Measurements from ENCODE around the gene CEP164. TPM values are rescaled to one million over a fixed set of nuclear protein-coding genes. Genes with fewer than 3 reads are reported as not detected.
A peak's percentile ranks its signal among the peaks of the same experiment; 100 is the strongest.
"Not testable (repeated sequence)": the region's sequence is repeated elsewhere in the genome, so short reads cannot be mapped to it uniquely, and the experiment has no call there.

The CEP164 gene
- total RNA-seq, 1 experiment from 2014 or later: 16.6 TPM

- no peak for DNase-seq (ENCODE audit: low spot score)
Observed at GRCh38 chr11:117303646-117304315, 23.9 kb upstream of the CEP164 start.

- DNase-seq (ENCODE audit: low spot score): no peak
Observed at GRCh38 chr11:117305145-117305544, 22.5 kb upstream of the CEP164 start.

GRCh38 chr11:117309310-117309709 lies 18.3 kb upstream of the CEP164 start:
- no peak for DNase-seq (ENCODE audit: low spot score)

DNA sequence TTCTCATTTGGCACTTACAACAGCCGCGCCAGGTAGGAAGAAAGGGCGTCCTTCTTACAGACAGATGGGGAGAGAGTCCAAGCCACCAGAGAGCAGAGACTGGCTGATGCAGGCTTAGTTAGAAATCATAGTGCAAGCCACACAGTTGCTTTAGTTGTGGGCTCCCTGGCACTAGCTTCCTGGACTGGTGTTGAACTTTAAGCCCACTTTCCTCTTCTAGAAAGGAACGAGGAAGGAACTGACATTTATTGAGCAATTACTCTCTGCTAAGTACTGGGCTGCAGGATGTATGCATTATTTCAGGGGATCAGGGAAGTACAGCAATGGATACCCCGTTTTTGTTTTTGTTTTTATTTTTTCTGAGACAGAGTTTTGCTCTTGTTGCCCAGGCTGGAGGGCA lies 14.6 kb upstream of the CEP164 start:
- no peak for DNase-seq (ENCODE audit: low spot score)

GRCh38 chr11:117313828-117314768 lies 13.6 kb upstream of the CEP164 start:
- DNase-seq (ENCODE audit: low spot score): no peak

DNA sequence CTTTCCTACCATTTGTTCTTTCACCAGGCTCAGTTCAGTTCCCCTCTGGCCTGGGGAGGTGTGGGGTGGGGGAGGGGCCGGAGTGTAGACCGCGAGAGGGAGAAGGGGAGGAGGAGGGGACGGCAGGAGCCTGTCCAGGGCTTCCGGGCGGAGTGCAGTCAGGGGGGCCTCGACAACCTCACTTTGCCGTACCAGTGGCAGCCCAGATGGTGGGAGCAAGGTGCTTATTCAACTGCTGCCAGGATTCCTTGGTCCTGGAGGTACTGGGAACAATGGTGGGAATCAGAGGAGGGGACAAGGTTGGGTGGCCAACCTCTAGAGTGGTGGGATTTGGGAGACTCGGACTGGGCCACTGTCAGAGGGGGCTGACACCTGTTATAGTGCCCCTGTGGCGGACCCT lies 12.8 kb upstream of the CEP164 start:
- DNase-seq (ENCODE audit: low spot score): no peak

DNA sequence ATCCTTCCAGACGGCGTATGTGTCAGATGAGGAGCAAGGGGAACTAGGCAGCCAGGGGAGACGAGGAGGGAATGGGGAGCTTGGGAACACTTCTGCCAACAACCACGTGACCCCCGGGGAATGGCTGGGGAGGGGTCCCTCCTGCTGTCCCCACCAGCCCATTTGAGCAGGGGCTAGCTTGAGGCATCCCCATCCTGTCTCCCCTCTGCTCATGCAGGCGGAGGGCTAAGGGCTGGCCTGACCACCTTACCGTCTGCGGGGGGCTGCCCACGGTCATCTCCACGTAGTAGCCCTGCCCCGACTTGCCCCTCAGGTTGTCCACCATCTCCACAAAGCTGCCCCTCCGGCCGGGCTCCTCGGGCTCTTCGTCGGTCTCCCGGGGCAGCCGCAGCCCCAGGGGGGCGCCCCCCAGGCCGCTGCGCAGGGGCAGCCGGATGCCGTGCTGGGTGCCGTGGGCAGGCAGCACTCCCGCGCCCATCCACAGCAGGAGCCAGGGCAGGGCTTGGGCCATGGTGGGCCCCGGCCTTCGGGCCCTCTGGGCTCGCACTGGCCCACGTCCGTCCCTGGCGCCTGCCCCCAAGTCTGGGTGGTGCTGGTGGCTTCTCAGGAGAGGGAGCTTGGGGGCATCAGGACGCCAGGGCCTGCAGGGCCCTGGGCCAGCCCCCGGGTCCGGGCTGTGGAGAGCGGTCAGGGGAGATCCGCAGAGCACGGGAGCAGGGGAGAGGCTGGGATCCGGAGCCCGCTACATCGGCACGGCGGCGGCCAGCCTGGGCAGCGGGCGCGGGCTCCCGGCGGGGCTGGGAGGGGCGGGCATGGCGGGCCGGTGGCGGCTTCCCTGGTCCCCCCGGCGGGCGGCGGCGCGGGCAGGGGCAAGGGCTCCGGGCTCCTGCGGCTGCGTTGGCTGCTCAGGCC lies 12.1 kb upstream of the CEP164 start:
- no peak for DNase-seq (ENCODE audit: low spot score)

DNA sequence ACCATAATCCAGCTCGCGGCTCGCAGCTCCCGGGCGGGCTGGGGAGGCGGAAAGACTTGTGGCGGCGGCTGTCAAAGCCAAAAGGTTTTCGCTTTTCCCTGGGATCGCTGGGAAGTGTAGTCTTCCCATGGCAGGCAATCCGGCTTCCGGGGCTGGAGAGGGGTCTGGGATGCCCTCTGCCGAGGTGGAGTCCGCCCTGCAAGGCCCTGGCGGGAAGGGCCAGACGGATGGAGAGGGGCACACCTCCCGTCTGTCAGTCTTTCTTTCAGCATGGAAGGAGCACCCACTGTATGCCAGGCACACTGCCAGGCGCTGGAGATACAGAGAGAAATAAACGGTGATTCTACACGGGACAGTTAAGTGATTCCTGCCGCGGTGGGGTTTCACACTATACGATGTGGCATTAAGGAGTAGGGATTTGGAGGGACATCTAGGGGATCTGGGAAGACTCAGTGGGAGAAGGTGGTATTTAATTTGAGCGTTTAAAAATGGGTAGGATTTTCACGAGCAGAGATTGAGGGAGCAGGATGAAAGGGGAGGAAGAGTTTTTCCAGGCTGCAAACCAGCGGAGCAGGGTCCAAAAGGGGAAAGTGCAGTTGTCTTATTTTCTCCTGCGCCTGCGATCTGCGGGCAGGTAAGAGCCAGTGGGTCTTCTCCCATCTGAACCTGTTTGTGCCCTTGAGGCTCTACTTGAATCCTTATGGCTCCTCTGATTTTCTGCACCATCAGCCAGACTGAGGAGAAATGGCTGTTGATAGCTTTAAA lies 11.3 kb upstream of the CEP164 start, which contains the start of gene BACE1:
BACE1 (minus strand) TSS at position 60 of the 765 bp plus-strand sequence. CDS start 461 bp downstream, outside the sequence.
- peak; percentile 47 for DNase-seq (ENCODE audit: low spot score)

- no peak for DNase-seq (ENCODE audit: low spot score)
Observed at GRCh38 chr11:117318738-117319137, 8.9 kb upstream of the CEP164 start.

GRCh38 chr11:117319214-117319840 lies 8.3 kb upstream of the CEP164 start:
- DNase-seq (ENCODE audit: low spot score): peak; percentile 6

GRCh38 chr11:117327255-117327566 lies 443 bp upstream of the CEP164 start:
- DNase-seq (ENCODE audit: low spot score): not testable (repeated sequence)

DNA sequence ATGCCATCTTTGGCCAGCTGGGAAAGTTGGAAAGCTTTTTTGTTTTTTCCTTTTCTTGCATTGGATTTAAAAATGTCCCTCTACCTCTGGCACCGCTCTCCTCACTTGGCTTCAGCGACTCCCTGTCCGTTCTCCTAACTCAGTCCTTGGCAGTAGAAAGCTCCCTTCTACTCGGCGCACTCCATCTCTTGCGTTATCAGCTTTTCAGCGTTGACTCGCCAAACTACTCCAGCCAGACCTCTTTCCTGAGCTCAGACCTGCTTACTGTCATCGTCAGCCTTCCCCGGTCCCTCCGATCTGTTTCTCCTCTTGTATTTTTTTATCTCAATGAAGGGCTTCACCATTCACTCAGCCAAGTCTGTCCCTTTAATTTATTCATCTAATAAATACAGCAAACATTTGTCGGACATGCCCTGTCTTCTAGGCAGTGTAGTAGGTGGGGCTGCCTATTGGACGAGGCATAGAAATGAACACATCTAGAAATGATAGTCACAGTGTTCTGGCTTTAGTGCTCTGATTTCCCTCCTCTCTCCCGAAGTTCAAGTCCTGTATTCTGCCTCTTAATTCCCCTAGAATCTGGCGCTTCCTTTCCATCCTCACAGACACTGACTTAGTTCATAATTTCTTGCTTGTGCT lies 839 bp downstream of the CEP164 start:
- DNase-seq (ENCODE audit: low spot score): peak; percentile 16

DNA sequence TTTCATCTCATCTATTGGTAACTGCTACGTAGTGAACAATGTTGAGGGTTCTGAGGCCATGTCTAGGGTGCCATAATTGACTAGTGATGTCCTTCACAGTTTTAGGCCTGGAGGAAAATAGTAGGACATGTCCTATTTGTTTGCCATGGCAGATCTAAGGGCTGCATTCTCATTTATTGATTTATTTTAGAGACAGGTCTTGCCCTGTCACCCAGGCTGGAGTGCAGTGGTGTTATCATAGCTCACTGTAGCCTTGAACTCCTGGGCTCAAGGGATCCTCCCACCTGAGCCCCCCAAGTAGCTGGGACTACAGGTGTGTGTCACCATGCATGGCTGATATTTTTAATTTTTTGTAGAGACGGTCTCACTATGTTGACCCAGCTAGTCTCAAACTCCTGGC lies 5.2 kb downstream of the CEP164 start:
- DNase-seq (ENCODE audit: low spot score): no peak

DNA sequence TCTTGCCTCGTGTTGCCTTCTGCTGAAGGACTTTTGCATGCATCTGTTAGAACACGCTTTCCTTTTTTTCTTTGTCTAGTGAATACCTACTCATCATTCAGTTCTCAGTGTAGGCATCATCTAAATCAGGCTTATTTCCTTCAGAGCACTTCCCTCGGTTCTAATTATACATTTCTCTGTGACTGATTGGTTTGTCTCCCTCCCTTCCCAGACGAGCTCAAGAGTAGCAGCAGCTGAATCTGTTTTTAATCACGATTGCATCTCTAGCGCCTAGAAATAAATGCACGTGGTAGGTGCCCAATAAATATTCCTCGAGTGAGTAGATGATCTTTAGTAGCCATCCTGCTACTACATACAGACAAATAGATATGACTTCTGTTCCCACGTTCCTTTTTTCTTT lies 6.3 kb downstream of the CEP164 start:
- no peak for DNase-seq (ENCODE audit: low spot score)

- no peak for DNase-seq (ENCODE audit: low spot score)
Observed at GRCh38 chr11:117334896-117335295, 7.2 kb downstream of the CEP164 start.

- DNase-seq (ENCODE audit: low spot score): no peak
Observed at GRCh38 chr11:117335399-117335798, 7.7 kb downstream of the CEP164 start.

- DNase-seq (ENCODE audit: low spot score): no peak
Observed at GRCh38 chr11:117337076-117337475, 9.4 kb downstream of the CEP164 start.

DNA sequence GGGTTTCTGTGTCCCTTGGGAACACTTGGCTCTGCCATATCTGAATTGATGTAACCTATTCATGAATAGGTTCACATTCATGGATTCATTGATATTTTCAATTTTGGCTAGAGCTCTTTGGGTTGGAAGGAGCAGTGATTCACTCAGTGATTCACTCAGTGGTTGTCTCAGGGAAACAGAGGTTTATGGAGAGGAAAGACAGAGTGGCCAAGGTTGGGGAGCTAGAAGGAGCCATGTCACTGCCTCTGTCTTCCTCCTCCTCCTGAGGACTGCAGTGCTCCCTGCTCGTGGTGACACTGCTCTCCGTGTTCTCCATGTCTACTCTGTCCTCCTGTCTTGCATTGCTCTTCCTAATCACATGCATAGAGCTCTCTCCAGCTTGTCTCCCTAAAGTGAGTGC lies 17.4 kb downstream of the CEP164 start:
- DNase-seq (ENCODE audit: low spot score): no peak

DNA sequence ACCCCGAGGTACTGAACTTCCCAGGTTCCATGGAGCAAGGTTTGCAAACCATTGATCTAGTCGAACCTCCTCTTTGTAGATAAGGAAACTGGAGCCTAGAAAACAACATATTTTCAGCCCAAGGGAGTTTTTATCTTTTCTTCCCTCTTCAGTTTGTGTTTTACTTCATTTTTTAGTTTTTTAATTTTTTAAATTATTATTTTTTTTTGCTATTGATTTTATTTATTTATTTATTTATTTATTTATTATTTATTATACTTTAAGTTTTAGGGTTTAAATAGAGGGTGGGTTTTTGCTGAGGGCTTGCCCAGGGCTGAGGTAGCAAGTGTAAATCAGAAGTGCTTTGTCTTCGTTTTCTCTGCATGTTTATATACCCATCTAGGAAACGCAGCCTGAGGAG lies 26.9 kb downstream of the CEP164 start:
- DNase-seq (ENCODE audit: low spot score): no peak
